HUDEP-2 (cell line): ENCODE data around the gene ME3.

ENCODE experiments used
- DNase-seq, 76 experiments: peaks; one replicate each; lab custom pipeline; 2025; ENCODE audit not compliant: unreplicated experiment in 76 of 76; lab: John Stamatoyannopoulos, UW

ME3 gene

GRCh38 chr11:86475027-86475426 lies 197.4 kb downstream of the ME3 start:
- no peak for DNase-seq

- no peak for DNase-seq
These were observed 198.2 kb downstream of the ME3 start for GRCh38 chr11:86473991-86474833.

- DNase-seq = no peak
These were observed 202.7 kb downstream of the ME3 start for GRCh38 chr11:86469491-86470388.

DNA sequence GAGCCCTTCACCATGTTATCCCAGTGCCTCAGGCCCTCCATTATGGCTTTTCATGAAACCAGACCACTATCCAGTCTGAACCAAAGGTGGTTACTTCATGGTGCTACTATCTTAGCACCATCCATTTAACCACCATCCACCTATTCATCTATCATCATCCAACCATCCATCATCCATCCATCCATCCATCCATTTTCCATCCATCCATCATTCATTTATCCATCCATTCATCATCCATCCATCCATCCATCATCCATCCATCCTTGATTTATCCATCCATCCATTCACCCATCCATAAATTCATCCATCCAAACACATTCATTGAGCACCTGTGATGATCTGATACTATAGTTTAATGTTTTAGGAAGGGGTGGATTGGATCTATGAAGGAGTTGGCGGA lies 204.2 kb downstream of the ME3 start:
- DNase-seq = no peak

DNA sequence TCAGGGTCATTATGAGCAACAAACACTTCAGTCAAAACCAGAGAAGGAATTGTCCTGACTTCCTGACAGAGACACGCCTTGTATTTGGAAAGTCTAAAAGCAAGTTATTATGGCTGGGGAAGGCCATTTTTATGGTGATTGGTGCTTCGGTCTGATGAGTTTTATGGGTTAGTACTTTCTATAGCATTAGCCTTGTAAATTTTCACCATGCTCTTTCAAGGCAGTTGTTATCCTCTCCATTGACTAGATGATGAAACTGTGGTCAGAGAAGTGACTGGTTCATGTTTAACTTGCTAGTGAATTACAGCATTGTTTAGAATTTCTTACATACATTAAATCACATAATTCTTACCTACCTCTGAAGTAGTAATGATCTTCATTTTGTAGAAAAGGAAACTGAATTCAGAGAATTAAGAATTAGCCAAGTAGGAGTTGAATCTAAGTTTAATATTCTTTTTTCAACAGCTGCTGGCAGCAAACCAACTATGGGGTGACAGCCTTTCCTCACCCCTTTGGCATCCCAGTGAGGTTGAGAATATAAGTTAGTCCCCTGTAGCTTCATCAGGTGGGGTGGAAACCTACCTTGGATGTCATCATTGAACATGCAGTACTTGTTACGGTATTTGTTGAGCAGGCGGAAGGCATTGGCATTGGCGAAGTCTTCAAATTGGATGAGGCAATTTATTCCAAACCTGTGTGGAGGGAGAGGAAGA lies 207.8 kb downstream of the ME3 start:
- no peak for DNase-seq

GRCh38 chr11:86463955-86464354 lies 208.5 kb downstream of the ME3 start:
- no peak for DNase-seq

DNA sequence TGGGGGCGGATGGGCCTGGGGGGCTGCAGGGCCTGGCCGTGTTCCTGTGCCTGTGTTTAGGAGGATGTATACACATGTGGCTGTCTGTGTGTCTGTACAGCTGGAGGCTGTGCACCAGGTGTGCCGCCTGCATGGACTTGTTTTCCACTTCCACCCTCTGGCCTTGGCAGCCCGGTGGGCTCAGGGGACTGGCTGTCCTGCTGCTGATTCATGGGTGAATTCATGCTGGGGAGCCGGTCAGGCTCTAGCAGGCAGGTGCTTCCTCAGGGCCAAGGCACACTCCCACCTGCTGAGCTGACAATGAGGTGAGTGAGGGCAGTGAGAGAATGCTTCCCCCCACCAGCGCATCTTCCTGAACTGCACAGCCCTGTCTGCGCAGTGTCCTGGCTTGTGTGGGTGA lies 209.3 kb downstream of the ME3 start:
- no peak for DNase-seq

DNA sequence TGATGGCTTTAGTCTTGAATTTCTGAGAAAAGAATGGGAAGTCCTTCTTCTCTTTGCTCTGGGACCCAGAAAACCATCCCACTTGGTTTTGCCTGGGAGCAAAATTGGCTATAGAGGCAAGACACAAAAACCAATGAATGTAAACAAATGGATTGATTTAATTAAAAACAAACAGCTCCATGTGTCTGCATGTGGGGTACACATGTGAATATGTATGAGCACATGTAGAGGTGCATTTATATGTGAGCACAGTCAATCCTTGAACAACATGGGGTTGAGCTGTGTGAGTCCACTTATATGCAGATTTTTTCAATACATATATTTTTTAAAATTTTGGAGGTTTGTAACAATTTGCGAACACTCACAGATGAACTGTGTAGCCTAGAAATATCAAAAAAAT lies 210.5 kb downstream of the ME3 start:
- no peak for DNase-seq

DNA sequence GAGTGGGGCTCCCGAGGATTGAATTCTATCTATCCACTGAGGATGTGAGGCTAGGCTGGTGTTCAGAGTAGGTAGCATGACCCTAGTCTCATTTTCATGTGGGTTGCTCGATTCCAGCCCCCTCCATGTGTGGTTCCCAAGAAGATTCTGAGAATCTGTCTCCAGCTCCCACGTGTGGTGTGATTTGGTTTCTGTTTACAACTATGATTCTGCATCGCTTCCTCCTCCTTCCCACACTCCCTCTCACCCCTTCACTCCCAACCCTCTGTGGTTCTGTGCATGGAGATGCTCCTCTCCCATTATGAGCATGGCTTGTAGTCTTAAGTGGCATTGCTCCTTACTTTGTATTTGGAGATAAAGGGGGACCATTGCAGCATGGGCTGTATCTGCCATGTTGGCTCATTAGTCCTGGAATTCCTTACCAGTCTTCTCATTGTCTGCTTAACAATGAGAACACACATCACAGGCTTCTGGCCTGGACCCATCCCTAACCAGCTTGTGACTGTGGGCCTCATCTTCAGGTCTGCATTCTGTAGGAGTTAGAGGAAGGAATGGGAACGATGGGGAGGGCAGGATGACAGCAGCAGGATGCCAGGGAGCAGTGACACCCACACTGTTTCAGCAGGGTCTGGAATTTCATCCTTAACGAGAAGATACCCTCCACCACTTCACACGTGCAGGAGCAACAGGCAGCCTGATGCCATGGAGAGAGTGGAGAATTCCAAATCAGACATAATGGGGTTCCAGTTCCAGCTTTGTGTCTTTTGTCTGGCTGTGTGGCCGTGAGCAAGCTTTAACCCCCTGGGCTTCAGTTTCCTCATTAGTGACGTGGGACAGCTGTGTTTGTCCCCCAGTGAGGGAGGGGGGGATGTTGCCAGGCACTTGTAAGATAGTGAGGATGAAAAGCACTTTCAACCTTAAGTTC lies 211.7 kb downstream of the ME3 start:
- DNase-seq = no peak

GRCh38 chr11:86459682-86460460 lies 212.5 kb downstream of the ME3 start:
- DNase-seq = no peak

DNA sequence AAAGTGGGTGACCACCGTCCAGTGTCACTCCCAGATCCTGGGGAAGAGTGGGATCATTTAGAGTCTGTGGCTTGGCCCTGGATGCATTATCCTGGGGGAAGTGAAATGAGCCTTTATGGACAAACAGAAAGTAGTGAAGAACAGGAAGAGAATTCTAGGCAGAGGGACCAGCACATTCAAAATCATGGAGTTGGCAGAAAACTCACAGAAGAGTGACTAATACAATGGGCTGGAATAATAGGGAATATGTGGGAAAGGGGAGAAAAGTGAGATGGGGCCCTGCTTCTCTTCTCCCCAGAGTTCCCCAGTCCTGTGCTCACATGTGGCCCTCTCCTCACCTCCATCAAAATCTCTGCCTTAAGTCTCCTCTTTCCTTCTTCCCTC lies 213.4 kb downstream of the ME3 start:
- DNase-seq = no peak

DNA sequence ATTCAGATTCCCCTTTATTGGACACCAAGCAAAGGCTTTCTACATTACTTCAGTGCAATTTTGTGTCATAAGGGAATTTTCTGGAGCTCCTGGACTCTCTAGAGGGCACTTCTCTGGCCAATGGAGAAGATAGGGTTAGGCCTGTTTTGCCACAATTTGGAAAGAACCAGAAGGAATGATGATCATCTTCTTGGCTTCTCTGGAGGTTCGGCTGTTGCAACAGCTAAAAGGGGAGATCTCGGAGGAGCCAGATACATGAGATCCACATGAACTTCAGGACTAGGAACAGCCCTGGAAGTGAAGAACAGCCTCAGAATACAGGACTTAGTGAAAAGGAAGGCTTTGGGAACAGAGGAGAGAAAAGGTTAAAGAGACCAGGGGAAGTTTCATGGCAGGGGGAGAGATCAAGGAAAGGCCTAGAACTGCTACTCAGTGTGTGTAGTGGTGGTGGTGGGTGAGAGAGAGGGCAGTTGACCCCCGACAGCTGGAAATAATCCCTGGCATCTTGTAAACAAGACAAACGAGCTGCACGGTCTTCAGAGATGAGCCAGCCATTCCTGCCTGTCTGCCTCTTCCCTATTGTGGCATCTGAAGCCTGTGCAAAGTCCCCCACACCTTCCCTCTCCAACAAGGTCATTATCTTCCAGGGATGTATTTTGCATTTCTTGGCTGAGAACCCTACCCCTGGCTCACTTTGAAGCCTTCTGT lies 214.0 kb downstream of the ME3 start:
- DNase-seq = no peak

DNA sequence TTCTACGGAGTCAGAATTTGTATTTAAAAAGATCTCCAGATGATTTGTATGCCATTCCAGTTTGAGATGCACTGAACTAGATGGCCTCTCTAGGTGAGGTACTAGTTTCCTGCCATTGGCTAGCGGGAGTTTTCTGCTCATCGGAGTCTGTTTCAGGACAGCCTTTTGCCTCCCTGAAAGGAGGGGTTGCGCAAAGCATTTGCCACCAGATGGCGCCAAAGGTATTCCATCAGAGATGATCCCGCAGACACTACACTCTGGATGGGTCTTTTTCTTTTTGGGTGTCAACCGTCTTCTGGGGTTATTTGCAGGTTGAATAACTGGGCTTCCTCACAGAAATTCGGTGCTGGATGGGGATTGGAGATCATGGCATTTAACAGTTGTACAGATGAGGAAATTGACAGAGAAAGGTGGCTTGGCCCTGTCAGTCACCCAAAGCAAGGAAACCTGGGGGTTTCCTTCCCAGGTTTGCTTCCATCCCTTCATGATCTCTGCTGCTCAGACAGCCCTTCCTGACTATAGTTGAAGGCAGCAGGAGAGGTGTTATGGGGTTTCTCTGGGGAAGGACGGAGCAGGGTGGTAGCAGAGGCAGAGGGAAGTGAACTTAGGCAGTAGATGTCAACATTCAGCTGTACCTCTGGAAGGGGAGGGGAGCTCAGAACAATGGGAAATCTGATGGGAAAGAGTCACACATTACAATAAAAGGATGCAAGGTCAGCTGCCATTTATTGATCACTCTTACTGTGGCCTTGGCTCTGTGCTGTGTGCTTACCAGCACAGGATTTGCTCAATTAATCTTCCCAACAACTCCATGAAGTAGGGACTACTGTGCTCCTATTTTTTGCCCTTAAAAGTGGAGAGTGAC lies 216.1 kb downstream of the ME3 start:
- peak in 60 of 76 experiments; percentile 6 to 76 (median 50) for DNase-seq

DNA sequence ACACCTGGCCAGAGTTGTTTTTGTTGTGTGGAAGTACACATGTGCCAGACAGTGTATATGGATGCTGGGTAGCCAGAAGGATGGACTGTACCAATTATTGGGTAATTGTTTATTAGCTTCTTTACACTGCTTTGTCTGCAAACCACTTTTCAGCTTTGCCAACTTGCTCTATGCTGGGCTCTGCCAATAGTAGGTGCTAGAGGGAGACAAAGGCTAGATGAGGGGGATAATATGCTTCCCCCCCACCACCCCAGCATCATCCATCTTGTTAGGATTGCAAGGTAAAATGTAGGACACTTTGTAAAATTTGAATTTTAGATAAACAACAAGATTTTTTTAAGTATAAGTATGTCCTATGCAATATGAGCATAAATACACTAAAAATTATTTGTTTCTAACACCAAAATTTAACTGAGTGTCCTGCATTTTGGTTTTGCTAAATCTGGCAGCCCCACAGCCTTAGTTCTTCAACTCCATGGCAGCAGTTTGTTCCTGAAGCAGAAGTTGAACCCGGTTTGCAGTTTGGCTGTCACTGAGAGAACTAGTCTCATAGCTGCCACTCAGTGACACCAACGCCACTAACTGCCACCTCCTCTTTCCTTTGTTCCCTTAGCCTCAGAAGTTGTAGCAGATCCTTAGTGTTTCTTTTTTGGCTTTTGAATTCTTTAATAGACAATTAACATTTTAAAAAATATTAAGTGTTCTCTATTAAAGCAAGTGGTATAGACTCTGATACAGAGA lies 219.0 kb downstream of the ME3 start:
- DNase-seq = no peak

DNA sequence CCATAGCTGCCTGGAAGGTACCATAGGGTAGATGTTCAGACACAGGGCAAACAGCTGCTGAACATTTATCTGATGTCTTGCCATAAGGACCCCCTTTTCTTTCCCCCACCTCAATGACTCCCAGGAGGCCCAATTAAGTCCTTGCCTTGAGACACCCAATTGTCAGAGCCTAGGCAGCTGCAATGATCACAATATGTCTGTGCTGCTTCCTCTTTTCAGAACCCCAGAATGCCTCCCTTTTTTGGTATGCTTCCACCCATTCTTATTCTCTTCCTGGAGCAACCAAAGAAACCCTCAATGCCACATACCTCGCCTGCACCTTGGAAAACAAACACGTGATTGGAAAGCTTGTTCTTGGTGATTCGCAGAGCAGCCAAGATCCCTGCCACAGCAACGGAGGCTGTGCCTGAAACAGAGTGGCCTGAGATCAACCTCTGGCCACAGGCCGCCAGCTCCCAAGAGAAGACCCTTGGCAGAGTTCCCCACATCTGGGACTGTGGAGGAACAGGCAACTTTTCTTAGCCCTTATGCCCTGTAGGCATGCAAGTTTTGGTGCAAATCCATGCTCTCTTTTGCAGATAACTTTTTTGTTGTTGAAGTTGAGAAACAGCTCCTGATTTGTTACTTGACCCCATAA lies 222.3 kb downstream of the ME3 start:
- no peak for DNase-seq

DNA sequence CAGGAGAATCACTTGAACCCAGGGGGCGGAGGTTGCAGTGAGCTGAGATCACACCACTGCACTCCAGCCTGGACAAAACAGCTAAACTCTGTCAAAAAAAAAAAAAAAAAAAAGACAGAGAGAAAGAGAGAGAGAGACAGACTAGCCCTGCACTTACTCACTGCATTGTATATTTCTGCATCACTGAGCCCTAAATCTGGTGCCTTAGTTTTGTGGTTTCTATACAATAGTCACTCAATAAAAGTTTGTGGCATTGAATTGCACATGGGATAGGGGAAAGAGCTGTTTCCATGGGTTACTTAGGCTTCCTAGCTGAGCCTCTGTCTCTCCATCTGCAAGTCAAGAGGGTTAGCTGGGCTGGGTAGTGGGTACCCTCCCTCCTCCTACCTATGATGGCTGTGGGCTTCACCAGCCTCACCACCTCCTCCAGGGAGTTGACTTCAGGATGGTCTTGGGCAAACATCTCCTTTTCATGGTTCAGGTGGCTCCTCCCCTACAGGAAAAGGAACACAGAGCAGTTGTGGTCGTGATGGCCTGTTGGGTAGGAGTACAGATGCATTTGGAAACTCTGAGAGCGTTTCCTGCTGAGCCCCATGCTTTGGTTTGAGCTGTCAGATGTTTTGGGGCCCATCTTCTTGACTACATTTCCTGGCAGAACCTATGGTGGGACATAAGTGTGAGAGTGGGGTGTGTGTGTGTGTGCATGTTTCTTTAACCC lies 224.5 kb downstream of the ME3 start:
- DNase-seq = no peak
